Liver (tissue), 9 donors: ENCODE results near the gene RETREG1. TPM values are rescaled to one million over a fixed set of nuclear protein-coding genes. Genes with fewer than 3 reads are reported as not detected.

ENCODE experiments used
- DNase-seq: peaks from one replicate; pipeline ENCODE4 v3.0.0-alpha.2; 2017; ENCODE audit warnings: low spot score
- H3K27ac ChIP-seq, 2 donors: one replicate each; pipeline ENCODE4 v1.7.0; 2013; ENCODE audit warnings: inconsistent platforms in 2 of 2, low read length in 2 of 2, control low read depth in 1 of 2, low read depth in 1 of 2, mild to moderate bottlenecking in 1 of 2
- H3K27me3 ChIP-seq, 4 donors: one replicate each; pipeline versions ENCODE4 v1.6.1 to v1.7.0; 2013; ENCODE audit warnings: low read length in 3 of 4, inconsistent platforms in 1 of 4, mild to moderate bottlenecking in 1 of 4, moderate library complexity in 1 of 4; ENCODE audit not compliant: control insufficient read depth in 4 of 4, insufficient read depth in 4 of 4
- H3K36me3 ChIP-seq, 4 donors: one replicate each; pipeline versions ENCODE4 v1.6.1 to v1.7.0; 2013; ENCODE audit warnings: low read length in 3 of 4, mild to moderate bottlenecking in 3 of 4, low read depth in 1 of 4, moderate library complexity in 1 of 4; ENCODE audit not compliant: control insufficient read depth in 4 of 4, insufficient read depth in 3 of 4
- H3K4me1 ChIP-seq, 4 donors: one replicate each; pipeline versions ENCODE4 v1.6.1 to v1.7.0; 2013; ENCODE audit warnings: low read length in 3 of 4, mild to moderate bottlenecking in 3 of 4, moderate library complexity in 1 of 4; ENCODE audit not compliant: control insufficient read depth in 4 of 4, insufficient read depth in 4 of 4
- H3K4me3 ChIP-seq, 3 donors: one replicate each; pipeline versions ENCODE4 v1.6.1 to v1.7.0; 2013; ENCODE audit warnings: low read length in 3 of 3, control low read depth in 1 of 3, low read depth in 1 of 3, mild to moderate bottlenecking in 1 of 3
- H3K9ac ChIP-seq, 2 donors: one replicate each; pipeline ENCODE4 v1.7.0; 2013; ENCODE audit warnings: low read length in 2 of 2, mild to moderate bottlenecking in 2 of 2, moderate library complexity in 2 of 2, control low read depth in 1 of 2, low read depth in 1 of 2
- H3K9me3 ChIP-seq, 4 donors: one replicate each; pipeline versions ENCODE4 v1.6.1 to v1.7.0; 2013; ENCODE audit warnings: low read length in 3 of 4; ENCODE audit not compliant: control insufficient read depth in 4 of 4
- EGR1 ChIP-seq, 2 donors: IDR thresholded peaks; 2 replicates each; pipeline ENCODE4 v1.6.1; 2016 to 2018; ENCODE audit warnings: antibody characterized with exemption in 2 of 2, low read depth in 2 of 2
- FOXA1 ChIP-seq: IDR thresholded peaks from 2 replicates; pipeline ENCODE4 v1.6.1; 2016; ENCODE audit warnings: antibody characterized with exemption
- FOXA2 ChIP-seq: IDR thresholded peaks from 2 replicates; pipeline ENCODE4 v1.6.1; 2016; ENCODE audit warnings: antibody characterized with exemption
- GABPA ChIP-seq, 2 donors: IDR thresholded peaks in 1 of 2; conservative IDR thresholded peaks in 1 of 2; 2 replicates each; pipeline ENCODE4 v1.6.1; 2016; ENCODE audit warnings: antibody characterized with exemption in 2 of 2, mild to moderate bottlenecking in 1 of 2, moderate library complexity in 1 of 2
- HNF4A ChIP-seq, 2 donors: conservative IDR thresholded peaks; 2 replicates each; pipeline ENCODE4 v1.6.1; 2016; ENCODE audit warnings: antibody characterized with exemption in 2 of 2, mild to moderate bottlenecking in 2 of 2
- HNF4G ChIP-seq: IDR thresholded peaks from 2 replicates; pipeline ENCODE4 v1.6.1; 2016; ENCODE audit warnings: antibody characterized with exemption
- JUND ChIP-seq, 2 donors: IDR thresholded peaks; 2 replicates each; pipeline ENCODE4 v1.6.1; 2016; ENCODE audit warnings: antibody characterized with exemption in 2 of 2
- NR2F2 ChIP-seq: IDR thresholded peaks from 2 replicates; pipeline ENCODE4 v1.6.1; 2016; ENCODE audit warnings: antibody characterized with exemption
- RAD21 ChIP-seq, 2 donors: IDR thresholded peaks; 2 replicates each; pipeline ENCODE4 v1.6.1; 2016; ENCODE audit warnings: antibody characterized with exemption in 2 of 2, mild to moderate bottlenecking in 2 of 2
- RXRA ChIP-seq, 2 donors: IDR thresholded peaks; 2 replicates each; pipeline ENCODE4 v1.6.1; 2017 to 2018; ENCODE audit warnings: antibody characterized with exemption in 2 of 2, mild to moderate bottlenecking in 1 of 2
- SP1 ChIP-seq: IDR thresholded peaks from 2 replicates; pipeline ENCODE4 v1.6.1; 2018; ENCODE audit warnings: antibody characterized with exemption, mild to moderate bottlenecking
- TAF1 ChIP-seq: conservative IDR thresholded peaks from 2 replicates; pipeline ENCODE4 v1.6.1; 2016; ENCODE audit warnings: antibody characterized with exemption, mild to moderate bottlenecking
- YY1 ChIP-seq: IDR thresholded peaks from 2 replicates; pipeline ENCODE4 v1.6.1; 2016; ENCODE audit warnings: antibody characterized with exemption, mild to moderate bottlenecking
- polyA plus RNA-seq, 2 donors: library from polyadenylated mRNA; stranded (reverse) in 1 of 2; unstranded in 1 of 2; fragments of 200-250 nt in 1 of 2; fragments of >200 nt in 1 of 2; fragmentation: Nextera tagmentation in 1 of 2; extraction: Ambion mirVana in 1 of 2; gene quantifications; one replicate each; pipeline versions ENCODE4 v1.2.1 to v1.2.3, GENCODE V29; 2013 to 2015
- total RNA-seq, 2 donors: library from RNA; depleted of rRNA; stranded (reverse); fragments of >200 nt; gene quantifications; one replicate each; pipeline ENCODE4 v1.2.3, GENCODE V29; 2014
- TF ChIP-seq, protein P1 (sequence below): IDR thresholded peaks from 2 replicates; pipeline ENCODE4 v1.6.1; 2016; ENCODE audit warnings: antibody characterized with exemption
- TF ChIP-seq, protein P2 (sequence below): IDR thresholded peaks from 2 replicates; pipeline ENCODE4 v1.6.1; 2016; ENCODE audit warnings: antibody characterized with exemption
- TF ChIP-seq, protein P3 (sequence below): IDR thresholded peaks from 2 replicates; pipeline ENCODE4 v1.6.1; 2016; ENCODE audit warnings: antibody characterized with exemption
- TF ChIP-seq, protein P4 (sequence below): fragments of 150-350 bp; IDR thresholded peaks from 2 replicates; pipeline ENCODE4 v1.5.1; 2017; ENCODE audit warnings: improper control_type of control experiment, low read depth, low read length; ENCODE audit not compliant: missing input control
- TF ChIP-seq, protein P5 (sequence below): IDR thresholded peaks from 2 replicates; pipeline ENCODE4 v1.6.1; 2016; ENCODE audit warnings: antibody characterized with exemption, mild to moderate bottlenecking
- donor health status: healthy.
- donor health status: healthy.
- donor health status: healthy.
- donor health status: healthy.
- donor health status: healthy.

RETREG1 gene
- total and polyA plus RNA-seq, 4 donors = 0.70 to 28.1 (median 4.2) TPM

DNA sequence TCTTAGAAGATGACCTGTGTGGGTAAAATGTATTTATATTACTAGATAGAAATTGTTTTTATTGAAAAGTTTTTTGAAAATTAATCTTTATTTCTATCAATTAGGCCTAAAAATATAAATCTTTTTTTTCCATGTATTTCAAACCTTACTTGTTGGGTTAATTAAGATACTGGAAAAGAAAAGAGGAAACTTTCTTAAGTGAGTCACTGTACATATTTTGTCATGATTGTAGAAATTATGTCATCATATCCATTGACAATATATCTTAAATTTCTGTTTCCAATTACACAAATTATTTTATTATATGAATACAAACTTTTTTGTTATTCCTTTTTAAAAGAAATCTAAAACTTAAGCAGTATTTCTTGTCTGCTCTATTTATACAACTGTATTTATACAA is 53.1 kb downstream of the RETREG1 start:
- H3K9ac ChIP-seq = no peak overlapping the region
- DNase-seq = no peak
- H3K36me3 ChIP-seq = no peaks in the 10 kb centered on the region
- H3K27me3 ChIP-seq = no peaks in the 10 kb centered on the region
- H3K4me1 ChIP-seq = no peaks in the 10 kb centered on the region
- H3K27ac ChIP-seq = no peak overlapping the region
- TF ChIP-seq FOXA2 = no peak
- TF ChIP-seq RXRA (IDR thresholded peaks at IDR 0.05) = no peak
- TF ChIP-seq HNF4G = no peak
- TF ChIP-seq EGR1 (IDR thresholded peaks at IDR 0.05; ENCODE audit: low read depth in 2 of 2) = no peak
- no peak for TF ChIP-seq SP1
- no peak for TF ChIP-seq JUND (IDR thresholded peaks at IDR 0.05)
- TF ChIP-seq, protein P1, sequence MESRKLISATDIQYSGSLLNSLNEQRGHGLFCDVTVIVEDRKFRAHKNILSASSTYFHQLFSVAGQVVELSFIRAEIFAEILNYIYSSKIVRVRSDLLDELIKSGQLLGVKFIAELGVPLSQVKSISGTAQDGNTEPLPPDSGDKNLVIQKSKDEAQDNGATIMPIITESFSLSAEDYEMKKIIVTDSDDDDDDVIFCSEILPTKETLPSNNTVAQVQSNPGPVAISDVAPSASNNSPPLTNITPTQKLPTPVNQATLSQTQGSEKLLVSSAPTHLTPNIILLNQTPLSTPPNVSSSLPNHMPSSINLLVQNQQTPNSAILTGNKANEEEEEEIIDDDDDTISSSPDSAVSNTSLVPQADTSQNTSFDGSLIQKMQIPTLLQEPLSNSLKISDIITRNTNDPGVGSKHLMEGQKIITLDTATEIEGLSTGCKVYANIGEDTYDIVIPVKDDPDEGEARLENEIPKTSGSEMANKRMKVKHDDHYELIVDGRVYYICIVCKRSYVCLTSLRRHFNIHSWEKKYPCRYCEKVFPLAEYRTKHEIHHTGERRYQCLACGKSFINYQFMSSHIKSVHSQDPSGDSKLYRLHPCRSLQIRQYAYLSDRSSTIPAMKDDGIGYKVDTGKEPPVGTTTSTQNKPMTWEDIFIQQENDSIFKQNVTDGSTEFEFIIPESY = no peak
- TF ChIP-seq HNF4A (conservative IDR thresholded peaks at IDR 0.05) = no peak
- TF ChIP-seq, protein P2, sequence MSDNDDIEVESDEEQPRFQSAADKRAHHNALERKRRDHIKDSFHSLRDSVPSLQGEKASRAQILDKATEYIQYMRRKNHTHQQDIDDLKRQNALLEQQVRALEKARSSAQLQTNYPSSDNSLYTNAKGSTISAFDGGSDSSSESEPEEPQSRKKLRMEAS = no peak
- no peak for TF ChIP-seq NR2F2
- TF ChIP-seq, protein P3, sequence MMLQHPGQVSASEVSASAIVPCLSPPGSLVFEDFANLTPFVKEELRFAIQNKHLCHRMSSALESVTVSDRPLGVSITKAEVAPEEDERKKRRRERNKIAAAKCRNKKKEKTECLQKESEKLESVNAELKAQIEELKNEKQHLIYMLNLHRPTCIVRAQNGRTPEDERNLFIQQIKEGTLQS = no peak
- TF ChIP-seq, protein P4, sequence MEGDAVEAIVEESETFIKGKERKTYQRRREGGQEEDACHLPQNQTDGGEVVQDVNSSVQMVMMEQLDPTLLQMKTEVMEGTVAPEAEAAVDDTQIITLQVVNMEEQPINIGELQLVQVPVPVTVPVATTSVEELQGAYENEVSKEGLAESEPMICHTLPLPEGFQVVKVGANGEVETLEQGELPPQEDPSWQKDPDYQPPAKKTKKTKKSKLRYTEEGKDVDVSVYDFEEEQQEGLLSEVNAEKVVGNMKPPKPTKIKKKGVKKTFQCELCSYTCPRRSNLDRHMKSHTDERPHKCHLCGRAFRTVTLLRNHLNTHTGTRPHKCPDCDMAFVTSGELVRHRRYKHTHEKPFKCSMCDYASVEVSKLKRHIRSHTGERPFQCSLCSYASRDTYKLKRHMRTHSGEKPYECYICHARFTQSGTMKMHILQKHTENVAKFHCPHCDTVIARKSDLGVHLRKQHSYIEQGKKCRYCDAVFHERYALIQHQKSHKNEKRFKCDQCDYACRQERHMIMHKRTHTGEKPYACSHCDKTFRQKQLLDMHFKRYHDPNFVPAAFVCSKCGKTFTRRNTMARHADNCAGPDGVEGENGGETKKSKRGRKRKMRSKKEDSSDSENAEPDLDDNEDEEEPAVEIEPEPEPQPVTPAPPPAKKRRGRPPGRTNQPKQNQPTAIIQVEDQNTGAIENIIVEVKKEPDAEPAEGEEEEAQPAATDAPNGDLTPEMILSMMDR = no peak
- TF ChIP-seq, protein P5, sequence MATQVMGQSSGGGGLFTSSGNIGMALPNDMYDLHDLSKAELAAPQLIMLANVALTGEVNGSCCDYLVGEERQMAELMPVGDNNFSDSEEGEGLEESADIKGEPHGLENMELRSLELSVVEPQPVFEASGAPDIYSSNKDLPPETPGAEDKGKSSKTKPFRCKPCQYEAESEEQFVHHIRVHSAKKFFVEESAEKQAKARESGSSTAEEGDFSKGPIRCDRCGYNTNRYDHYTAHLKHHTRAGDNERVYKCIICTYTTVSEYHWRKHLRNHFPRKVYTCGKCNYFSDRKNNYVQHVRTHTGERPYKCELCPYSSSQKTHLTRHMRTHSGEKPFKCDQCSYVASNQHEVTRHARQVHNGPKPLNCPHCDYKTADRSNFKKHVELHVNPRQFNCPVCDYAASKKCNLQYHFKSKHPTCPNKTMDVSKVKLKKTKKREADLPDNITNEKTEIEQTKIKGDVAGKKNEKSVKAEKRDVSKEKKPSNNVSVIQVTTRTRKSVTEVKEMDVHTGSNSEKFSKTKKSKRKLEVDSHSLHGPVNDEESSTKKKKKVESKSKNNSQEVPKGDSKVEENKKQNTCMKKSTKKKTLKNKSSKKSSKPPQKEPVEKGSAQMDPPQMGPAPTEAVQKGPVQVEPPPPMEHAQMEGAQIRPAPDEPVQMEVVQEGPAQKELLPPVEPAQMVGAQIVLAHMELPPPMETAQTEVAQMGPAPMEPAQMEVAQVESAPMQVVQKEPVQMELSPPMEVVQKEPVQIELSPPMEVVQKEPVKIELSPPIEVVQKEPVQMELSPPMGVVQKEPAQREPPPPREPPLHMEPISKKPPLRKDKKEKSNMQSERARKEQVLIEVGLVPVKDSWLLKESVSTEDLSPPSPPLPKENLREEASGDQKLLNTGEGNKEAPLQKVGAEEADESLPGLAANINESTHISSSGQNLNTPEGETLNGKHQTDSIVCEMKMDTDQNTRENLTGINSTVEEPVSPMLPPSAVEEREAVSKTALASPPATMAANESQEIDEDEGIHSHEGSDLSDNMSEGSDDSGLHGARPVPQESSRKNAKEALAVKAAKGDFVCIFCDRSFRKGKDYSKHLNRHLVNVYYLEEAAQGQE = no peak
- no peak for TF ChIP-seq FOXA1
- TF ChIP-seq RAD21 (IDR thresholded peaks at IDR 0.05) = no peak
- no peak for TF ChIP-seq GABPA (IDR thresholded peaks at IDR 0.05 in 1 of 2, conservative IDR thresholded peaks at IDR 0.05 in 1 of 2)
- no peak for TF ChIP-seq YY1
- no peak for TF ChIP-seq TAF1
- H3K4me3 ChIP-seq = no peak overlapping the region
- H3K9me3 ChIP-seq = no peaks in the 10 kb centered on the region
